HL-60/S4 treated with retinoic acid at 250 ng/mL for 4 days and 3 days (cell line): ENCODE results near the gene ZNF782.
"Not testable (repeated sequence)": the region's sequence is repeated elsewhere in the genome, so short reads cannot be mapped to it uniquely, and the experiment has no call there.

Experiments
- in situ Hi-C: fragments of 300-500 bp; cut with MboI; formaldehyde crosslinking; loops from 2 replicates; pipeline ENCODE4 v1.7.0; 2022; ENCODE audit warnings: low sequenced_read_pairs

Gene ZNF782

DNA sequence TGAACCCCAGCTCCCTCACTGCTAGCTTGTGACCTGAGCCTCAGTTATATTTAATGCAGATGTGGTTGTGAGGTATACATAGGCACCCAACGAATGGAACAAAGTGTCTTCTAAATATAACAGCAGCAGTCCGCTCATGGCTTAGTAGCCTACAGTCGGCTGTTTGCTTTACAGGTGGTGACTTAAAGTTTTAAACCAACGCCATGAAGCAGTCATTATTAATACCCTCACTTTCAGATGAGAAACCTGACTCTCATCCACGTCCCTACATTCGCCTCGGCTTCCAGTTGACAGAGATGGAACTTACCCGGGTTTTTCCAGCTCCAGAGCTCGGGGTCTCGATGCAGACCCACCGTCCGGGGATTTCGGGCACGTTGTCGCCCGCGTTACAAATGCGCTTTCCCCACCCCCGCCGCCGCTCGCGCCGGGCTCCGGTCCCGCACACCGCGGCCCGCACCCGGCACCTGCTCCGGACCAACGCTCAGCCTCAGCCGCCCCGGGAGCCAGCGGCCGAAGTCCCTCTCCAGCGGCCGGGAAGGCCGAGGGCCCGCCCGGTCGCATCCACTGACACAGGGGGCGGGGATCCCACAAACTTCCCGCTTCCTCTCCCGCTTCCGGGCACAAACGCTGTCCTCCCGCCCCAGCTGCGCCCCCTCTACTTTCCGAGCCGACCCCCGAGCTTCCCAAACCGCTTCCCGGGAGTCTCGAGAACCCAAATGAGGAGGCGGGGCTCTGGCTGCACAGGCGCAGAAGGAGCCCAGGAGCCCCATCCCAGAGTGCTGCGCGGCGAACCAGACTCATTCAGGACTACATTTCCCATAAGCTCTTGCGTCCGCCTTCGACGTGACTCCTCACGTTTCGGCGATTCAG lies at the start of gene ZNF782:
TSS of gene ZNF782 (minus strand) at position 734 of the 870 bp plus-strand sequence. CDS start 2,553 bp downstream, outside the sequence.
- in situ Hi-C loops, result loop anchor here (25.0 kb wide), 1 partner anchor 758 kb away; no protein-coding TSS in a partner anchor

DNA sequence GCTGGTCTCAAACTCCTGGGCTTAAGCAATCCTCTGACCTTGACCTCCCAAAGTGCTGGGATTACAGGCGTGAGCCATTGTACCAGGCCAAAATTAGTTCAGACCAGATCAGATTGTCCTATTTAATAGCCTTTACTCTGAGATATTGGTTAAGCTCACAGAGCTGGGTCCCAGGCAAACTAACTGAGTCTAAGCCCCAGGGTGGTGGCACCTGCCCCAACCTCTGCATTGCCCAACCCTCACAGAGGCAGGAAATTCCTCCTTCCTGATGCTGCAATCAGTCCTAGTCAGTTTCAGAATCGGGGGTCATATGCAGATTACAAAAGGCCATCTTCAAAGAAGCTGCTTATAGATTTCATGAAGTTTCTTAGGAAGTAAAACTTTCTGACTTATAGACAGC lies 45.7 kb upstream of the ZNF782 start:
- in situ Hi-C loops, result not testable (repeated sequence)

- in situ Hi-C loops, result no loop called here
Observed at GRCh38 chr9:96892131-96892530, 37.8 kb upstream of the ZNF782 start.

DNA sequence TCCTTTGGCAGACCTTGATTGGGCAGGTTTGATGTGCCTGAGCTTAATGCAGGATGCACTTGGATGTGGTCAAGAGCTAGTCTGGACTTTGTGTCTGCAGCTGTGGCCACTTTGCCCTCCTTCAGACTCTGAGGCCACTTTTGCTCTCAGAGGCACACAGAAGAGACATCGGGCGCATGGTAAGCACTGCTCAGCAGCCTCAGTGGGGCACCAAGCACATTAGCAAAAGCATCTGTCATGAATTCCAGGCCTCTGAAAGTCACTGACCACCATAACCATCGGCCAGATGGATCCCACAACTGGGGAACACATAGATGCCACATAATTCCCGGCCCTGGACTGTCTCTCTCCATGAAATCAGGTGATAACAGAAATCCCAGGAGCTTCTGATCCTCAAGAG lies 34.3 kb upstream of the ZNF782 start:
- in situ Hi-C loops, result no loop called here

- in situ Hi-C loops, result no loop called here
Observed at GRCh38 chr9:96885424-96885823, 31.1 kb upstream of the ZNF782 start.

GRCh38 chr9:96884443-96884842 lies 30.1 kb upstream of the ZNF782 start:
- in situ Hi-C loops, result no loop called here

- in situ Hi-C loops, result no loop called here
Observed at GRCh38 chr9:96883922-96884321, 29.6 kb upstream of the ZNF782 start.

- in situ Hi-C loops, result no loop called here
Observed at GRCh38 chr9:96877269-96877668, 23.0 kb upstream of the ZNF782 start.

DNA sequence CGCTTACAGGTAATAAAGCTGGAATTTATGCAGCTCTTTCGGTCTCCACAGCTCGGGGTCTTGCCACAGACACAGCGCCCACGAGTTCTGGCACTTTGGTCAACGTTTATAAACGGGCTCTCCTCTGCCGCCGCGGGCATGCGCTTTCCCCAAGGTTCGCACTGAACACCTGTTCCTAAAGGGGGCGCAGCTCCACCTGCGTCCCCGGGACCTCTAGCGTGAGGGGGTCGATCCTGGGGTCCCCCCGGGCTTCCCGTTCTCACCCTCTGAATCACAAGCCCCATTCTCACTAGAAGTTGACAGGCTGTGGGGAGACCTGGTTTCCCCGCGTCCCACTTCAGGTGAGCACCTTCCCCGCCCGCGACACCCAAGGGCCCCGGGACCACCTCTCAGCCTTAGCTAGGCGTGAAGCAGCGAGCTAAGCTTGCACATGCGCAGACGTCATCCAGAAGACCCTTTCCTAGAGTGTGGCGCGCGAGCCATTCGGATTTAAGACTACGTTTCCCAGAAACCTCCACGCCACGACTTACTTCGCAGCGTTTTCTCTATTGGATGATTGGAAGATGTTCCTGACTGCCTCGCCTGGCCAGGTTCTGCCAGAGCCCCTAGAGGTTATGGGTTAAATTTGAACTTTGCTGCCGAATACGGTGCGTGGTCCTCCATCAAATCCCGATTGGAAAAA lies 21.3 kb upstream of the ZNF782 start:
- in situ Hi-C loops, result no loop called here

- in situ Hi-C loops, result loop anchor here (25.0 kb wide), 1 partner anchor 737 kb away; no protein-coding TSS in a partner anchor
Observed at GRCh38 chr9:96874947-96875460, 20.7 kb upstream of the ZNF782 start.

DNA sequence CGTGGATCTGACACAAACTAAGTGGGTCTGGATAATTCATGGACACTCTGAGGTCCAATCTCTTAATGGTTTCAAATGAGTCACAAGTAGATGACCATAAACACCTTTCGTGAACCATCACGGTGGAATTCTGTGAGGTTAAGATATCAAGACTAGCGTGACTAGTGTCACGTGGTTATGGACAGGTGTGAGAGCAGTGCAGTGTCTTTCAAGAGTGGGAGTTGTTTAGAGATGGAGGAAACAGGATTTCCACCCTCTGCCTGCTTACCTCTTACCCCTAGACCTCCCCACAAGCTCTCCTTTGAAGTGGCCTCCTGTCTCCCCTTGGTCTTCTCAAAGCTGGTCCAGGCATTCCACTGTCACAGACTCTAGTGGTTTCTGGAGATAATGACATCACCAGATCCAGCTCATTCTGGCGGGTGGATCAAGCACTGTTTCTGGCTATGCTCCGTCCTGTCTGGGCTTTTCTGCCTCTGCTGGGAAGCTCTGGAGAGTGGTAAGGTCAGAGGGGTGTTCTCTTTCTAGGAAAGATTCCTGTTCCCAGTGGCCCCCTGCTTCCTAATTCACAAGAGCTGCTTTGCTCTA lies 20.0 kb upstream of the ZNF782 start:
- in situ Hi-C loops, result loop anchor here (25.0 kb wide), 1 partner anchor 738 kb away; no protein-coding TSS in a partner anchor

- in situ Hi-C loops, result loop anchor here (25.0 kb wide), 1 partner anchor 741 kb away; no protein-coding TSS in a partner anchor
Observed at GRCh38 chr9:96871176-96871575, 16.9 kb upstream of the ZNF782 start.

DNA sequence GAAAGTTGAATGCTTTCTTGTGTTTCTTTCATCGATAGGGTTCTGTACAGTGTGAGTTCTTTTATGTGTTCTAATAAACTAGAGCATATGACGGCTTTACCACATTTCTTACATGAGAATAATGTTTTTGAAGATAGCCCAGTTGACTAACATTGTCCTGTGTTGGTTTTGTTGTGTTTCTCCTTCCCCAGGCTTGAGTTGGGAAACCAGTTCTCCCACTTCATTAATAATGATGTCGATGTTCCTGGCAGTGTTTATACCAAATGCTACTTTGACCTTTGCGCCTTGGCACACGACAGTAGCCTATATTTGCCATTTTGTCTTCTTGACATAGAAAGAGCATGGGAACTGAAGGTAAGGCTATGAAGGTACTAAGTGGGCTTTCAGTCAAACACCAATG lies 14.4 kb upstream of the ZNF782 start:
- in situ Hi-C loops, result loop anchor here (25.0 kb wide), 1 partner anchor 744 kb away; no protein-coding TSS in a partner anchor

DNA sequence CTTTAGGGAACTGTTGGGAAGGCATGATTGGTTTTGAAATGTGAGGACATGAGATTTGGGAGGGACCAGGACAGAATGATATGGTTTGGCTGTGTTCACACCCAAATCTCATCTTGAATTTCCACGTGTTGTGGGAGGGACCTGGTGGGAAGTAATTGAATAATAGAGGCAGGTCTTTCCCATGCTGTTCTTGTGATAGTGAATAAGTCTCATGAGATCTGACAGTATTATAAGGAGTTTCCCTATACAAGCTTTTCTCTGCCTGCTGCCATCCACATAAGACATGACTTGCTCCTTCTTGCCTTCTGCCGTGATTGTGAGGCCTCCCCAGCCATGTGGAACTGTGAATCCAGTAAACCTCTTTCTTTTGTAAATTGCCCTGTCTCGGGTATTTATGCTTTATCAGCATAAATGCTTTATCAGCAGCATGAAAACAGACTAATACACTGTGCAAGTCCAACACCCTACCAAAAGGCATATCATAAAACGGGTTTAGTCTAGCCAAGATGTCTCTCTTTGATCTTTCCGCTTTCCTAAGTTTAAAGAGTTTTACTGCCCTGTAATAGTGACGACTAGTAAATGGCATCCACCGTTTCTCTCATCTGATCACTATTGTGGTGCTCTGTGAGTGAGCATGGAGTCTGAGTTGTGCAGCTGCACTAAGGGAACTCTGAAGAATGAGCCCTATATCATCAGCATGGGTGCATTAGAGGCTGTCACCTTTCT lies 12.9 kb upstream of the ZNF782 start:
- in situ Hi-C loops, result loop anchor here (25.0 kb wide), 1 partner anchor 745 kb away; no protein-coding TSS in a partner anchor

GRCh38 chr9:96865240-96865639 lies 10.9 kb upstream of the ZNF782 start:
- in situ Hi-C loops, result loop anchor here (25.0 kb wide), 1 partner anchor 747 kb away; no protein-coding TSS in a partner anchor

GRCh38 chr9:96859461-96860198 lies 5.3 kb upstream of the ZNF782 start:
- in situ Hi-C loops, result loop anchor here (25.0 kb wide), 1 partner anchor 753 kb away; no protein-coding TSS in a partner anchor

GRCh38 chr9:96858670-96859069 lies 4.4 kb upstream of the ZNF782 start:
- in situ Hi-C loops, result loop anchor here (25.0 kb wide), 1 partner anchor 754 kb away; no protein-coding TSS in a partner anchor

DNA sequence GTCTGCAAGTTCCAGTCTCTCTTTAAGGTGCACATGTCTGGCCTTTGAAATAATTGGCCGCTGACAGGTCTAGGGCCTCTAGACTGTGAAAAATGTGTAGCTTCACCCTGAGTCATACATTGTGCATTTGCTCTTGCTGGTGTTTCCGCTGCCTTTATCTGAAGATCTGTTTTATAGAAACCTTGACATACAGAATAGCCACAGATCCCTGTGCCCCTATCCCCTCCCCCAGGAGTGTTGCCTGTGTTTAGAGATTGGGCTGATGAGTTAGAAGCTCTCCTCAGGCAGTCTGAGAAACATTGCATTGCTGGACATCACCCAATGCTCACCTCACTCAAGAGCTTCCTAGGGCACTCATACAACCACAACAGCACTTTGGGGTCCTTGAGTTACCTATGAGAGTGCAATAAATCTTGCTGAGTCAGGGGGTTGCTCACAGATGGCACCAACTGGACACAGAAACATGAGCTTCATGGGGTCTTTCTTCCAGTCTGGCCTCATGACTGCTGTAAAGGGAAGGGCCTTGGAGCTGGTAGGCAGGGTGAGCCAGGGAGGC lies 3.8 kb upstream of the ZNF782 start:
- in situ Hi-C loops, result loop anchor here (25.0 kb wide), 1 partner anchor 754 kb away; no protein-coding TSS in a partner anchor
